ENCODE measurements around the gene GID8.

GRCh38 chr20:62944184-62944583 is 6.2 kb downstream of the GID8 start:
- TF ChIP-seq CTCF (IDR thresholded peaks at IDR 0.05) (no peak), POLR2A (IDR thresholded peaks at IDR 0.05) (no peak)
